ENCODE data around the gene IL6ST.

Gene IL6ST

DNA sequence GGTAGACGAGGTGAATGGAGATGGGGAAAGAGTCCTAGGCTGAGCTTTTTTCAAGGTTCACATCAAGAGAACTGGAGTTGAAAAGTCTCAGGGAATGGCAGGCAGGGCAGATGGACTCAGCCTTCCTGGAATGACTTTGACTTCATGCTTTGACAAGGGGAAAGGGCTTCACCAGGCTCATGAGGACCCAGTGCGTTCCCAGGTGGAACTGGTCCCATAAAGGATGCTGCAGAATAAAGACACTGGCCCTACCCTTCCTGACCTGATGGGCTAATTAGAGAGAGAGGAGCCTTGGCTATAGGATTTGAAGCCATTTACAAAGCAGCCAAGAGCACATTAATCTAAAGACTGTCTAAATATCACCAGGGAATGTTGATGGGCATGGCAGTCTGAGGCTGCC is 79.8 kb downstream of the IL6ST start:
- Histone ChIP-seq H3K27me3 (replicated peaks; ENCODE audit: control insufficient read depth, insufficient read depth, low read length) (no peaks in the 10 kb centered on the region; the same call in 1 of the 2 replicates), H3K36me3 (ENCODE audit: control insufficient read depth, insufficient read depth, low read length) (no peaks in the 10 kb centered on the region), H3K4me3 (replicated peaks; ENCODE audit: low read depth, low read length) (no peak overlapping the region)
- no peak for DNase-seq (ENCODE audit: extremely low read depth, insufficient read length)
- TF ChIP-seq, protein P1, sequence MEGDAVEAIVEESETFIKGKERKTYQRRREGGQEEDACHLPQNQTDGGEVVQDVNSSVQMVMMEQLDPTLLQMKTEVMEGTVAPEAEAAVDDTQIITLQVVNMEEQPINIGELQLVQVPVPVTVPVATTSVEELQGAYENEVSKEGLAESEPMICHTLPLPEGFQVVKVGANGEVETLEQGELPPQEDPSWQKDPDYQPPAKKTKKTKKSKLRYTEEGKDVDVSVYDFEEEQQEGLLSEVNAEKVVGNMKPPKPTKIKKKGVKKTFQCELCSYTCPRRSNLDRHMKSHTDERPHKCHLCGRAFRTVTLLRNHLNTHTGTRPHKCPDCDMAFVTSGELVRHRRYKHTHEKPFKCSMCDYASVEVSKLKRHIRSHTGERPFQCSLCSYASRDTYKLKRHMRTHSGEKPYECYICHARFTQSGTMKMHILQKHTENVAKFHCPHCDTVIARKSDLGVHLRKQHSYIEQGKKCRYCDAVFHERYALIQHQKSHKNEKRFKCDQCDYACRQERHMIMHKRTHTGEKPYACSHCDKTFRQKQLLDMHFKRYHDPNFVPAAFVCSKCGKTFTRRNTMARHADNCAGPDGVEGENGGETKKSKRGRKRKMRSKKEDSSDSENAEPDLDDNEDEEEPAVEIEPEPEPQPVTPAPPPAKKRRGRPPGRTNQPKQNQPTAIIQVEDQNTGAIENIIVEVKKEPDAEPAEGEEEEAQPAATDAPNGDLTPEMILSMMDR (IDR thresholded peaks at IDR 0.05; ENCODE audit: insufficient read depth, low read length, poor library complexity, severe bottlenecking), result no peak

DNA sequence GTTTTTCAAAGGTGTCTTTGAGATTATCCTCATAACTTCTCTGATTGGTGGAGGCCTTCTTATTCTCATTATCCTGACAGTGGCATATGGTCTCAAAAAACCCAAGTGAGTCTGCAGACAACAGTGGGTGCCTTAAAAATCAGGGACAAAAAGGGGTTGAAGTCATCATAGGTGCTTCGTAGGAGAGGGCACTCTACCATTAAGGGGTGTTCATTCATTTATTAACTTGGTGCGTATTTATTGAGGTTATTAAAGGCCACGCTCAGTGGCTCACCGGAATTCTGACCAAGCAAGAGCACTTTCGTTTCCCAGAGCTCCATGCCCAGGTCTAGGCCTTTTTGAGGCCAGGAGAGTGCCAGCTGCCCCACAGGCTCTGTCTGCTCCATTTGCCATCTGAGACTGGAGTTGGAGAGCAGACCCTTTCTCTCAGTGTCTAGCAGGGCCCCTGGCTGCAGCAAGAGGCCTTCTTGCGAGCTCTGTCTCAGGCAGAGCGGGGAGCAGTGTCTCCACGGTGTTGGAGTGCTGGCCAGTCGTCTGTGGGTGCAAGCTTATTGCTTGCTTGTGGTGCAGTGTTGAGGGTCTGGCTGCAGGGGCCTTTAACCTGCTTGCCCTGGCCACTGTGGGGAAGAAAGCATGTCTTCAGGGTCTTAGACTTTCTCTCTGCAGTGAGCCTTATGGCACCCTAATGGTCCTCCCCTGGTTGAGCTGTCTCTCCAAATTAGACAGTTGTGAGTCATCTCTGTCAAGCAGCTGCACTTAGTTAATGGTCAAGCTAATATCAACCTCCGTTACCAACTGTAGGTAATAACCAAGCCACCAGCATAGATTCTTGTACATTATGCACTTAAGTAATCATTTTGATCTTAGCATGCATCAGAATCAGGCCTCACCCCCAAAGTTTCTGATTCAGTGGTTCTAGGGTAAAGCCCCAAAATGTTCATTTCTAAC is 81.0 kb downstream of the IL6ST start:
- no peaks in the 10 kb centered on the region for H3K36me3 ChIP-seq (ENCODE audit: control insufficient read depth, insufficient read depth, low read length)
- DNase-seq (ENCODE audit: extremely low read depth, insufficient read length), result no peak
- H3K27me3 ChIP-seq (replicated peaks; ENCODE audit: control insufficient read depth, insufficient read depth, low read length), result no peaks in the 10 kb centered on the region; the same call in 1 of the 2 replicates
- no peak overlapping the region for H3K4me3 ChIP-seq (replicated peaks; ENCODE audit: low read depth, low read length)
- TF ChIP-seq, protein P1 (IDR thresholded peaks at IDR 0.05; ENCODE audit: insufficient read depth, low read length, poor library complexity, severe bottlenecking), result no peak

DNA sequence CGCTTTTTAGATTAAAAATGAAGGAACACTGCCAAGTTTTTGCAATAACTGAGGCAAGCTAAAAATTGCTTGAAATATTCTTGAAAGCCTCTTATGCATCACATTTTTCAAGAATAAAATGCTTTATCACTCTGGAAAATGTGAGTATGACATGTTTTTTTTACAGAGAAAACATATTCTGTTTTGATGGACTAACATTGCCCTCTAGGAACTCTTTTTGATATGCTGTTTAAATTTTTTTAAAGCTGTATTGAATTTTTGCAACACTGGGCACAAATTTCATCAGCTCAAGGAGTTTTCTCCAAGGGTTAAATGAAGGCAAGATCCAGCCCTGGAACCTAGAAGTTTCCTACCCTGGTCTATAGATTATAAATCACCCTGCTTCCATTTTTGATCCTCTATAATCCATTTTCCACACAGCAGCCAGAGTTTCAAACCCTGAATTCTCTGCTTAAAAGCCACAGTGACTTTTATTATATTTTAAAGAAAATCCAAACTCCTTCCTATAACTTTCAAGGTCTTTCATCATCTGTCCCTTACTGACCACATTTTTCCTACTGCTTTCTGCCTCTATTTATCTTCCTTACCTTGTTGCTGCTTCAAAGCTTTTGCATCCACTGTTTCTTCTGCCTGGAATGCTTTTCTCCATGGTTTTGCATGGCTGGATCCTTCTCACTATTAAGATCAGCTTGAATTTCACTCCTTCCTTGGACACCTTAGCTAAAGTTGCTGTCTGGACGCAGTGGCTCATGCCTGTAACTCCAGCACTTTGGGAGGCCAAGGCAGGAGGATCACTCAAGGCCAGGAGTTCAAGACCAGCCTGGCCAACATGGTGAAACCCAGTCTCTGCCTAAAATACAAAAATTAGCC is 82.7 kb downstream of the IL6ST start:
- H3K4me3 ChIP-seq (replicated peaks; ENCODE audit: low read depth, low read length), result no peak overlapping the region
- H3K36me3 ChIP-seq (ENCODE audit: control insufficient read depth, insufficient read depth, low read length), result no peaks in the 10 kb centered on the region
- H3K27me3 ChIP-seq (replicated peaks; ENCODE audit: control insufficient read depth, insufficient read depth, low read length), result no peaks in the 10 kb centered on the region
- TF ChIP-seq, protein P1 (IDR thresholded peaks at IDR 0.05; ENCODE audit: insufficient read depth, low read length, poor library complexity, severe bottlenecking), result no peak
- DNase-seq (ENCODE audit: extremely low read depth, insufficient read length), result no peak

DNA sequence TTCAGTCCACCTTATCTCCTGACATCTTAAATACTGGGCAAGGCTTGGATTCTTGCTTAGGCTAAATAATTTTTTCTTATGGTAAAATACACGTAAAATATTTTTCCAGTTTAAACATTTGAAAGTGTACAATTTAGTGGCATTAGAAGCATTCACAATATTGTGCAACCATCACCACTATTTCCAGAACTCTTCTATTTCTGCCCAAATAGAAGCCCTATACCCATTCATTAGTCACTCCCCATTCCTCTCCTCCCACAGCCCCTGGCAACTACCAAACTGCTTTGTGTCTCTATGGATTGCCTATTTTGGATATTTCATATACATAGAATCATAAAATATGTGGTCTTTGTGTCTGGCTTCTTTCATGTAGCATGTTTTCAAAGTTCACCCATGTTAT is 86.0 kb downstream of the IL6ST start:
- H3K27me3 ChIP-seq (replicated peaks; ENCODE audit: control insufficient read depth, insufficient read depth, low read length), result no peaks in the 10 kb centered on the region
- no peaks in the 10 kb centered on the region for H3K36me3 ChIP-seq (ENCODE audit: control insufficient read depth, insufficient read depth, low read length)
- H3K4me3 ChIP-seq (replicated peaks; ENCODE audit: low read depth, low read length), result no peak overlapping the region
- TF ChIP-seq, protein P1 (IDR thresholded peaks at IDR 0.05; ENCODE audit: insufficient read depth, low read length, poor library complexity, severe bottlenecking), result no peak
- no peak for DNase-seq (ENCODE audit: extremely low read depth, insufficient read length)

DNA sequence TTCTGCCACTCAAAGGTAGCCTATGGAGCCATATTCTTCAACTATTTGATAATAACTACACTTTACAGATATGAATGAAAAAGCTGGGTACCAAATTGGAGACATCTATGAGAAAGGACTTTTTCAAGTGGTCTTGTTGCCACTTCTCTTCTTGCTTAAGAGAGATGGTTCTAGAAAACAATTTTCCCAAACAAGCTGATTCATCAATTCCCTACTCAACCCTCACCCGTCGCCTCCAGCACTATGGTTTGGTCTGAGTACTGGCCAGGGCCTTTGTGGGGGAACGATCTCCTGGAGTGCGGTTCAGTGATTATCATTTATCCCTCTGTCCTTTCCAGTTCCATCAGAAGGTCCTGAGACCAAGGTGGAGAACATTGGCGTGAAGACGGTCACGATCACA is 86.8 kb downstream of the IL6ST start:
- Histone ChIP-seq H3K27me3 (replicated peaks; ENCODE audit: control insufficient read depth, insufficient read depth, low read length) (no peaks in the 10 kb centered on the region), H3K36me3 (ENCODE audit: control insufficient read depth, insufficient read depth, low read length) (no peaks in the 10 kb centered on the region), H3K4me3 (replicated peaks; ENCODE audit: low read depth, low read length) (no peak overlapping the region)
- no peak for DNase-seq (ENCODE audit: extremely low read depth, insufficient read length)
- TF ChIP-seq, protein P1 (IDR thresholded peaks at IDR 0.05; ENCODE audit: insufficient read depth, low read length, poor library complexity, severe bottlenecking), result no peak

Measured in GM06990 (cell line).